Epithelial cell of prostate (primary cell): ENCODE measurements around the gene SLC26A8.
"Not testable (repeated sequence)": the region's sequence is repeated elsewhere in the genome, so short reads cannot be mapped to it uniquely, and the experiment has no call there.

Experiments
- DNase-seq: peaks from one replicate; pipeline ENCODE4 v3.0.0-alpha.2; 2011; ENCODE audit warnings: low read depth, low spot score
- H3K27ac ChIP-seq: fragments of 450-650 bp; 2 replicates; pipeline ENCODE4 v1.5.1; 2017; ENCODE audit warnings: mild to moderate bottlenecking

The SLC26A8 gene

GRCh38 chr6:36053878-36054277 is 29.4 kb upstream of the SLC26A8 start:
- no peak overlapping the region for H3K27ac ChIP-seq
- DNase-seq = no peak

- no peak for DNase-seq
These were observed 27.7 kb upstream of the SLC26A8 start for GRCh38 chr6:36052097-36052496.

GRCh38 chr6:36050947-36051710 is 26.7 kb upstream of the SLC26A8 start:
- peak overlapping the region; percentile 6 for H3K27ac ChIP-seq
- no peak for DNase-seq

More at GRCh38 chr6:36052097-36052496, 27.7 kb upstream of the SLC26A8 start:
- no peak overlapping the region for H3K27ac ChIP-seq

GRCh38 chr6:36050305-36050704 is 25.9 kb upstream of the SLC26A8 start:
- no peak for DNase-seq
- H3K27ac ChIP-seq = peak overlapping the region; percentile 22

GRCh38 chr6:36049582-36049981 is 25.1 kb upstream of the SLC26A8 start:
- peak overlapping the region; percentile 22 for H3K27ac ChIP-seq
- DNase-seq = no peak

- DNase-seq = no peak
- H3K27ac ChIP-seq = no peak overlapping the region
These were observed 18.3 kb upstream of the SLC26A8 start for GRCh38 chr6:36042618-36043260.

- H3K27ac ChIP-seq = no peak overlapping the region
These were observed 16.5 kb upstream of the SLC26A8 start for GRCh38 chr6:36040958-36041357.

GRCh38 chr6:36039112-36039511 is 14.7 kb upstream of the SLC26A8 start:
- no peak for DNase-seq
- H3K27ac ChIP-seq = no peak overlapping the region

More at GRCh38 chr6:36040958-36041357, 16.5 kb upstream of the SLC26A8 start:
- no peak for DNase-seq

GRCh38 chr6:36038120-36038876 is 13.9 kb upstream of the SLC26A8 start:
- no peak overlapping the region for H3K27ac ChIP-seq
- DNase-seq = no peak

GRCh38 chr6:36035225-36035624 is 10.8 kb upstream of the SLC26A8 start:
- DNase-seq = no peak
- no peak overlapping the region for H3K27ac ChIP-seq

GRCh38 chr6:36034441-36034840 is 10.0 kb upstream of the SLC26A8 start:
- H3K27ac ChIP-seq = no peak overlapping the region
- DNase-seq = no peak

- no peak overlapping the region for H3K27ac ChIP-seq
- DNase-seq = no peak
These were observed 9.5 kb upstream of the SLC26A8 start for GRCh38 chr6:36033935-36034334.

GRCh38 chr6:36033144-36033543 is 8.7 kb upstream of the SLC26A8 start:
- not testable (repeated sequence) for DNase-seq, H3K27ac ChIP-seq

GRCh38 chr6:36032261-36032660 is 7.8 kb upstream of the SLC26A8 start:
- H3K27ac ChIP-seq = no peak overlapping the region
- no peak for DNase-seq

- DNase-seq = no peak
- H3K27ac ChIP-seq = peak overlapping the region; percentile 90
These were observed 5.0 kb upstream of the SLC26A8 start for GRCh38 chr6:36029464-36029863.

- peak; percentile 45 for DNase-seq
- H3K27ac ChIP-seq = peak overlapping the region; percentile 90
These were observed 4.5 kb upstream of the SLC26A8 start for GRCh38 chr6:36028877-36029324.

- H3K27ac ChIP-seq = peak overlapping the region; percentile 90
- no peak for DNase-seq
These were observed 3.8 kb upstream of the SLC26A8 start for GRCh38 chr6:36028088-36028876.

- peak; percentile 98 for DNase-seq
- H3K27ac ChIP-seq = peak within 1 kb of the TSS; percentile 90
These were observed 3.2 kb upstream of the SLC26A8 start, which contains the start of gene MAPK14 for GRCh38 chr6:36027501-36028087. Gene MAPK14 (plus strand): TSS chr6:36027808. CDS start chr6:36028158, 350 bp downstream.

- no peak overlapping the region for H3K27ac ChIP-seq
- no peak for DNase-seq
These were observed 1.5 kb upstream of the SLC26A8 start for GRCh38 chr6:36025932-36026327.
